ENCODE data around the gene GSN. TPM values are rescaled to one million over a fixed set of nuclear protein-coding genes. Genes with fewer than 3 reads are reported as not detected.

The GSN gene
- total and polyA plus RNA-seq, 2 donors (not counting 1 experiment from before 2014, with no cell fraction given): 38.4 to 45.4 TPM

- peaks cover 2 to 15% of the 10 kb centered on the region in 2 experiments for H3K36me3 ChIP-seq (replicated peaks in 1 of 2; ENCODE audit: control extremely low read depth in 1 of 2, control insufficient read depth in 1 of 2, extremely low read depth in 1 of 2, insufficient read depth in 2 of 2, low read length in 1 of 2)
- H3K27me3 ChIP-seq (replicated peaks in 1 of 4; ENCODE audit: control extremely low read depth in 1 of 4, control insufficient read depth in 3 of 4, insufficient read depth in 4 of 4, low read length in 3 of 4): no peaks in the 10 kb centered on the region
- Mint-ChIP-seq H3K4me3 (no peak overlapping the region), H3K27me3 (no peaks in the 10 kb centered on the region), H3K4me1 (no peaks in the 10 kb centered on the region), H3K27ac (no peak overlapping the region), H3K9me3 (ENCODE audit: insufficient read depth) (no peaks in the 10 kb centered on the region)
- TF ChIP-seq EZH2 (IDR thresholded peaks at IDR 0.05; ENCODE audit: borderline replicate concordance, insufficient read depth, low read depth, low read length, poor library complexity, severe bottlenecking) (no peak), CTCF (IDR thresholded peaks at IDR 0.05) (no peak)
- intact Hi-C loops (cut with micrococcal nuclease): no loop called here
- ChIA-PET CTCF (interaction anchor here (0.6 to 11.6 kb wide), 27 partner anchors 9 to 563 kb away, joined by 3 to 371 read pairs (median 7); partner anchors contain the start of gene GSN), POLR2A (interaction anchor here (1.5 kb wide), 1 partner anchor 81 kb away, joined by 3 read pairs; no protein-coding TSS in a partner anchor)
- no peak overlapping the region for H3K4me3 ChIP-seq (ENCODE audit: control extremely low read depth in 1 of 5, extremely low read depth in 1 of 5, insufficient read depth in 1 of 5, low read depth in 2 of 5, low read length in 4 of 5)
- WGBS (ENCODE audit: insufficient coverage): over 99% methylated on average over 19 of the region's 19 CpGs
- no peak for DNase-seq
- no peaks in the 10 kb centered on the region for H3K79me2 ChIP-seq (ENCODE audit: control insufficient read depth, insufficient read depth, low read length)
- no peak overlapping the region for H3K27ac ChIP-seq (ENCODE audit: low read length in 2 of 2)
- no peak for ATAC-seq (ENCODE audit: low read depth)
- no peak overlapping the region for H2AFZ ChIP-seq (ENCODE audit: insufficient read depth, low read depth, low read length, poor library complexity, severe bottlenecking)
- H3K4me1 ChIP-seq (ENCODE audit: control insufficient read depth in 2 of 2, insufficient read depth in 2 of 2, low read length in 2 of 2): no peaks in the 10 kb centered on the region
- H3K9me3 ChIP-seq (ENCODE audit: control extremely low read depth in 1 of 3, control insufficient read depth in 2 of 3, insufficient read depth in 1 of 3, low read length in 2 of 3): no peaks in the 10 kb centered on the region
- no peaks in the 10 kb centered on the region for H4K20me1 ChIP-seq (ENCODE audit: control insufficient read depth, insufficient read depth, low read length, poor library complexity, severe bottlenecking)
- H3K4me2 ChIP-seq (replicated peaks; ENCODE audit: low read depth, low read length, poor library complexity, severe bottlenecking): no peak overlapping the region
- H3K9ac ChIP-seq (ENCODE audit: low read length): no peak overlapping the region
These were observed 50.8 kb downstream of the GSN start for GRCh38 chr9:121318631-121319382.

GRCh38 chr9:121319383-121319780 is 51.4 kb downstream of the GSN start:
- WGBS (ENCODE audit: insufficient coverage): 100% methylated on average over 2 of the region's 5 CpGs
- Mint-ChIP-seq H3K4me3 (no peak overlapping the region), H3K27ac (no peak overlapping the region), H3K4me1 (no peaks in the 10 kb centered on the region), H3K9me3 (ENCODE audit: insufficient read depth) (no peaks in the 10 kb centered on the region), H3K27me3 (no peaks in the 10 kb centered on the region)
- ChIA-PET CTCF (interaction anchor here (0.5 to 11.6 kb wide), 50 partner anchors 10 to 1031 kb away, joined by 3 to 371 read pairs (median 5); partner anchors contain the start of gene GSN), POLR2A (interaction anchor here (1.5 kb wide), 1 partner anchor 80 kb away, joined by 3 read pairs; no protein-coding TSS in a partner anchor)
- H3K79me2 ChIP-seq (ENCODE audit: control insufficient read depth, insufficient read depth, low read length): no peaks in the 10 kb centered on the region
- H3K4me2 ChIP-seq (replicated peaks; ENCODE audit: low read depth, low read length, poor library complexity, severe bottlenecking): no peak overlapping the region
- H3K4me1 ChIP-seq (ENCODE audit: control insufficient read depth in 2 of 2, insufficient read depth in 2 of 2, low read length in 2 of 2): no peaks in the 10 kb centered on the region
- intact Hi-C loops (cut with micrococcal nuclease): no loop called here
- no peak overlapping the region for H2AFZ ChIP-seq (ENCODE audit: insufficient read depth, low read depth, low read length, poor library complexity, severe bottlenecking)
- DNase-seq: no peak
- ATAC-seq (ENCODE audit: low read depth): no peak
- no peaks in the 10 kb centered on the region for H4K20me1 ChIP-seq (ENCODE audit: control insufficient read depth, insufficient read depth, low read length, poor library complexity, severe bottlenecking)
- no peak overlapping the region for H3K9ac ChIP-seq (ENCODE audit: low read length)
- no peak overlapping the region for H3K4me3 ChIP-seq (ENCODE audit: control extremely low read depth in 1 of 5, extremely low read depth in 1 of 5, insufficient read depth in 1 of 5, low read depth in 2 of 5, low read length in 4 of 5)
- peaks cover 2 to 14% of the 10 kb centered on the region in 2 experiments for H3K36me3 ChIP-seq (replicated peaks in 1 of 2; ENCODE audit: control extremely low read depth in 1 of 2, control insufficient read depth in 1 of 2, extremely low read depth in 1 of 2, insufficient read depth in 2 of 2, low read length in 1 of 2)
- TF ChIP-seq CTCF (IDR thresholded peaks at IDR 0.05) (no peak), EZH2 (IDR thresholded peaks at IDR 0.05; ENCODE audit: borderline replicate concordance, insufficient read depth, low read depth, low read length, poor library complexity, severe bottlenecking) (no peak)
- no peaks in the 10 kb centered on the region for H3K27me3 ChIP-seq (replicated peaks in 1 of 4; ENCODE audit: control extremely low read depth in 1 of 4, control insufficient read depth in 3 of 4, insufficient read depth in 4 of 4, low read length in 3 of 4)
- no peaks in the 10 kb centered on the region for H3K9me3 ChIP-seq (ENCODE audit: control extremely low read depth in 1 of 3, control insufficient read depth in 2 of 3, insufficient read depth in 1 of 3, low read length in 2 of 3)
- no peak overlapping the region for H3K27ac ChIP-seq (ENCODE audit: low read length in 2 of 2)
